ENCODE data around the gene SLC4A2. TPM values are rescaled to one million over a fixed set of nuclear protein-coding genes. Genes with fewer than 3 reads are reported as not detected.

The SLC4A2 gene
- total RNA-seq, 1 donor from 2014 or later = 99.4 TPM

GRCh38 chr7:151064993-151065392 is 5.6 kb downstream of the SLC4A2 start:
- Mint-ChIP-seq H3K36me3 (ENCODE audit: unreplicated experiment) (peaks cover 4% of the 10 kb centered on the region), H3K9me3 (ENCODE audit: unreplicated experiment) (peaks cover 4% of the 10 kb centered on the region), H3K4me1 (ENCODE audit: low read depth, unreplicated experiment) (peaks cover 9% of the 10 kb centered on the region), H3K4me3 (ENCODE audit: unreplicated experiment) (no peak overlapping the region), H3K27me3 (ENCODE audit: unreplicated experiment) (peaks cover 6% of the 10 kb centered on the region), H3K27ac (ENCODE audit: unreplicated experiment) (no peak overlapping the region)
- TF ChIP-seq, protein P1, sequence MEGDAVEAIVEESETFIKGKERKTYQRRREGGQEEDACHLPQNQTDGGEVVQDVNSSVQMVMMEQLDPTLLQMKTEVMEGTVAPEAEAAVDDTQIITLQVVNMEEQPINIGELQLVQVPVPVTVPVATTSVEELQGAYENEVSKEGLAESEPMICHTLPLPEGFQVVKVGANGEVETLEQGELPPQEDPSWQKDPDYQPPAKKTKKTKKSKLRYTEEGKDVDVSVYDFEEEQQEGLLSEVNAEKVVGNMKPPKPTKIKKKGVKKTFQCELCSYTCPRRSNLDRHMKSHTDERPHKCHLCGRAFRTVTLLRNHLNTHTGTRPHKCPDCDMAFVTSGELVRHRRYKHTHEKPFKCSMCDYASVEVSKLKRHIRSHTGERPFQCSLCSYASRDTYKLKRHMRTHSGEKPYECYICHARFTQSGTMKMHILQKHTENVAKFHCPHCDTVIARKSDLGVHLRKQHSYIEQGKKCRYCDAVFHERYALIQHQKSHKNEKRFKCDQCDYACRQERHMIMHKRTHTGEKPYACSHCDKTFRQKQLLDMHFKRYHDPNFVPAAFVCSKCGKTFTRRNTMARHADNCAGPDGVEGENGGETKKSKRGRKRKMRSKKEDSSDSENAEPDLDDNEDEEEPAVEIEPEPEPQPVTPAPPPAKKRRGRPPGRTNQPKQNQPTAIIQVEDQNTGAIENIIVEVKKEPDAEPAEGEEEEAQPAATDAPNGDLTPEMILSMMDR (IDR thresholded peaks at IDR 0.05; ENCODE audit: partially characterized antibody, unreplicated experiment) = no peak
- DNase-seq = no peak

- Mint-ChIP-seq H3K27me3 (ENCODE audit: unreplicated experiment) (peaks cover 6% of the 10 kb centered on the region), H3K36me3 (ENCODE audit: unreplicated experiment) (peaks cover 4% of the 10 kb centered on the region), H3K9me3 (ENCODE audit: unreplicated experiment) (peaks cover 4% of the 10 kb centered on the region), H3K27ac (ENCODE audit: unreplicated experiment) (no peak overlapping the region), H3K4me3 (ENCODE audit: unreplicated experiment) (no peak overlapping the region), H3K4me1 (ENCODE audit: low read depth, unreplicated experiment) (peaks cover 9% of the 10 kb centered on the region)
- TF ChIP-seq, protein P1 (IDR thresholded peaks at IDR 0.05; ENCODE audit: partially characterized antibody, unreplicated experiment) = no peak
- DNase-seq = no peak
Observed at GRCh38 chr7:151065516-151065915, 6.1 kb downstream of the SLC4A2 start.

- H3K27ac Mint-ChIP-seq (ENCODE audit: unreplicated experiment) = no peak overlapping the region
- H3K4me1 Mint-ChIP-seq (ENCODE audit: low read depth, unreplicated experiment) = peaks cover 9% of the 10 kb centered on the region
- H3K36me3 Mint-ChIP-seq (ENCODE audit: unreplicated experiment) = peaks cover 4% of the 10 kb centered on the region
- H3K9me3 Mint-ChIP-seq (ENCODE audit: unreplicated experiment) = peaks cover 3% of the 10 kb centered on the region
- no peak overlapping the region for H3K4me3 Mint-ChIP-seq (ENCODE audit: unreplicated experiment)
- no peak for DNase-seq
- TF ChIP-seq, protein P1 (IDR thresholded peaks at IDR 0.05; ENCODE audit: partially characterized antibody, unreplicated experiment) = no peak
- H3K27me3 Mint-ChIP-seq (ENCODE audit: unreplicated experiment) = peaks cover 6% of the 10 kb centered on the region
Observed at GRCh38 chr7:151066273-151066974, 7.0 kb downstream of the SLC4A2 start.

DNA sequence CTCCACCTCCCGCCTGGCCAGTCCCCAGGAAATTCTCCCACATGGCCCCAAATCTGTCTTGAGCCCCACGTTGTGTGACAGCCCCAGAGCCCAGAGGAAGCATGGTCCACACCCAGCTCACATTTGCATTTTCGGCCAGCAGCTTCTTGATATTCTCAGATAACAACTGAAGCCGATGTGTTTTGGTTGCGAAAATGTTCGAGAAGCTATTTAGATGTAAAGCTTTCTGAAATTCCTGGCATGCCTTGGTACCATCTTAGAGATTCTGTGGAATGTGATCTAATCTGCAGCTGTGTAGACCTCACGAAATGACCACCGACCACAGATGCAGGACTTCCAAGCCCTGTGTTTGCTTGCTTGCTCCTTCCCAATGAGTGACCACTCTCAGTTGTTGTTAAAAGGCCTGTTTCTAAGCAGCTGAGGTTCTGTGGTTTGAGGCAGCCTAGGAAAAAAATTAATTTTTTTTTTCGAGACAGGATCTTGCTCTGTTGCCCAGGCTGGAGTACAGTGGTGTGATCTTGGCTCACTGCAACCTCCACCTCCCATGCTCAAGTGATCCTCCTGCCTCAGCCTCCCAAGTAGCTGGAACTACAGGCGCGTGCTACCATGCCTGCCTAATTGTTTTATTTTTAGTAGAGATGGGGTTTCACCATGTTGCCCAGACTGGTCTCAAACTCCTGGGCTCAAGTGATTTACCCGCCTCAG is 8.8 kb downstream of the SLC4A2 start:
- Mint-ChIP-seq H3K36me3 (ENCODE audit: unreplicated experiment) (peaks cover 4% of the 10 kb centered on the region), H3K27ac (ENCODE audit: unreplicated experiment) (no peak overlapping the region), H3K4me3 (ENCODE audit: unreplicated experiment) (no peak overlapping the region), H3K4me1 (ENCODE audit: low read depth, unreplicated experiment) (peaks cover 3% of the 10 kb centered on the region), H3K9me3 (ENCODE audit: unreplicated experiment) (peaks cover 4% of the 10 kb centered on the region), H3K27me3 (ENCODE audit: unreplicated experiment) (peaks cover 5% of the 10 kb centered on the region)
- TF ChIP-seq, protein P1 (IDR thresholded peaks at IDR 0.05; ENCODE audit: partially characterized antibody, unreplicated experiment) = no peak
- no peak for DNase-seq

All from glutamatergic neuron (in vitro differentiated cells).